Right atrium auricular region (tissue), 2 donors: ENCODE measurements around the gene TPSAB1. TPM values are rescaled to one million over a fixed set of nuclear protein-coding genes. Genes with fewer than 3 reads are reported as not detected.
"Not testable (repeated sequence)": the region's sequence is repeated elsewhere in the genome, so short reads cannot be mapped to it uniquely, and the experiment has no call there.

Source experiments
- DNase-seq: peaks from one replicate; pipeline ENCODE4 v3.0.0-alpha.2; 2019; ENCODE audit warnings: low spot score
- H3K27ac ChIP-seq, 2 donors: fragments of 200-600 bp; sonication (generic); 1 replicate in 1 of 2; 2 replicates in 1 of 2; pipeline ENCODE4 v1.5.1; 2016 to 2019
- H3K27me3 ChIP-seq, 2 donors: fragments of 200-600 bp; sonication (generic); one replicate each; pipeline versions ENCODE4 v1.5.1 to v1.6.0; 2017 to 2019
- H3K36me3 ChIP-seq: fragments of 200-600 bp; sonication (generic); one replicate; pipeline ENCODE4 v1.5.1; 2016
- H3K4me1 ChIP-seq, 2 donors: fragments of 200-600 bp; sonication (generic); one replicate each; pipeline versions ENCODE4 v1.5.1 to v1.6.0; 2017 to 2019
- H3K4me3 ChIP-seq, 2 donors: fragments of 200-600 bp; sonication (generic); 1 replicate in 1 of 2; 2 replicates in 1 of 2; pipeline ENCODE4 v1.5.1; 2017 to 2019; ENCODE audit warnings: mild to moderate bottlenecking in 1 of 2, moderate library complexity in 1 of 2
- H3K9me3 ChIP-seq, 2 donors: fragments of 200-600 bp; sonication (generic); one replicate each; pipeline ENCODE4 v1.5.1; 2019
- total RNA-seq, 2 donors: library from RNA; depleted of rRNA; stranded (reverse); fragments of >200 nt; gene quantifications; one replicate each; pipeline ENCODE4 v1.1.0, GENCODE V29; 2016
- TF ChIP-seq, protein P1 (sequence below), 2 donors: fragments of 200-600 bp; sonication (generic); IDR thresholded peaks; one replicate each; pipeline ENCODE4 v1.5.1; 2019; ENCODE audit warnings: antibody characterized with exemption in 2 of 2

TPSAB1 gene
- total RNA-seq, 2 donors from 2014 or later, result 2.6 to 8.9 TPM

- no peak overlapping the region for H3K4me3 ChIP-seq
- TF ChIP-seq, protein P1, sequence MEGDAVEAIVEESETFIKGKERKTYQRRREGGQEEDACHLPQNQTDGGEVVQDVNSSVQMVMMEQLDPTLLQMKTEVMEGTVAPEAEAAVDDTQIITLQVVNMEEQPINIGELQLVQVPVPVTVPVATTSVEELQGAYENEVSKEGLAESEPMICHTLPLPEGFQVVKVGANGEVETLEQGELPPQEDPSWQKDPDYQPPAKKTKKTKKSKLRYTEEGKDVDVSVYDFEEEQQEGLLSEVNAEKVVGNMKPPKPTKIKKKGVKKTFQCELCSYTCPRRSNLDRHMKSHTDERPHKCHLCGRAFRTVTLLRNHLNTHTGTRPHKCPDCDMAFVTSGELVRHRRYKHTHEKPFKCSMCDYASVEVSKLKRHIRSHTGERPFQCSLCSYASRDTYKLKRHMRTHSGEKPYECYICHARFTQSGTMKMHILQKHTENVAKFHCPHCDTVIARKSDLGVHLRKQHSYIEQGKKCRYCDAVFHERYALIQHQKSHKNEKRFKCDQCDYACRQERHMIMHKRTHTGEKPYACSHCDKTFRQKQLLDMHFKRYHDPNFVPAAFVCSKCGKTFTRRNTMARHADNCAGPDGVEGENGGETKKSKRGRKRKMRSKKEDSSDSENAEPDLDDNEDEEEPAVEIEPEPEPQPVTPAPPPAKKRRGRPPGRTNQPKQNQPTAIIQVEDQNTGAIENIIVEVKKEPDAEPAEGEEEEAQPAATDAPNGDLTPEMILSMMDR (IDR thresholded peaks at IDR 0.05), result no peak
- DNase-seq, result no peak
- H3K9me3 ChIP-seq, result no peaks in the 10 kb centered on the region
- no peaks in the 10 kb centered on the region for H3K36me3 ChIP-seq
- H3K4me1 ChIP-seq, result no peaks in the 10 kb centered on the region
- H3K27ac ChIP-seq, result no peak overlapping the region
- H3K27me3 ChIP-seq, result no peaks in the 10 kb centered on the region
Measured at GRCh38 chr16:1237990-1238389, 2.5 kb upstream of the TPSAB1 start.

DNA sequence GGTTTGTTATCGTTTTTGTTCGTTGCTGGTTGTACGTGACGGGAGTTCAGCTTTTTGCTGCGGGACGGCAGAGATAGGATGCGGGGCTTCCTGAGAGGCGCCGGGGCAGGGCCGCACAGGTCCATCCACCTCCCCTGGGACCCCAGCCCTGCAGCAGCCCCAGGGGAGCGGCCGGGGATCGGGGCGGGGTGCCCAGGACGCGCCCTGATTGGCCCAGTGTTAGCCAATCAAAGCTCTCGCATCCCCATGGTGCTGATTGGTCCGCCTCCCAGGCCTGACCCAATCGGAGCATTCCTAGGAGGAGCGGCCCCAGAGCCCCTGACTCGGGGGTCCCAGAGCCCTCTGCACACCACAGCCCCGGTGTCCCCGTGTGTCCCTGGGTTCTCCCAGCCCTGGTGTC lies 1.6 kb upstream of the TPSAB1 start:
- H3K9me3 ChIP-seq, result not testable (repeated sequence)

DNA sequence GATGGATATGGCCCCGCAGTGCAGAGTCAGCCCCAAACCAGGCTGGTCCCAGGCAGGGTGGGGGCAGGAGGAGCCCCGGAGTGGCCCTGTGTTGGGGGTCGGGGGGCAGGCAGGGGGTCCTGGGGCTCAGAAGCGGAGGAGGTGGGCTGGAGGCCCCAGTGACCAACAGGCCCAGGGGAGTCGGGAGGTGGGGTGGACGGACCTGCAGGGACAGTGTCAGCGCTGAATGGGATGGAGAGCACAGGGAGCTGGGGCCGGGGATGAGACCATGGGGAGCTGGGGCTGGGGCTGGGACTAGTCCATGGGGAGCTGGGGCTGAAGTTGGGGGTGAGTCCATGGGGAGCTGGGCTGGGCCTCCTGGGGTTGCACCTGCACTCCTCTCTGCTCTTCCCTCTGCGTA lies 930 bp upstream of the TPSAB1 start:
- H3K4me3 ChIP-seq, H3K4me1 ChIP-seq, H3K36me3 ChIP-seq, H3K9me3 ChIP-seq, H3K27me3 ChIP-seq, H3K27ac ChIP-seq, DNase-seq: not testable (repeated sequence)

More for the DNA sequence above, 1.6 kb upstream of the TPSAB1 start:
- not testable (repeated sequence) for H3K4me1 ChIP-seq, H3K27me3 ChIP-seq, H3K4me3 ChIP-seq, DNase-seq, H3K36me3 ChIP-seq, H3K27ac ChIP-seq

GRCh38 chr16:1241081-1241480 lies 576 bp downstream of the TPSAB1 start:
- not testable (repeated sequence) for H3K4me1 ChIP-seq, H3K27me3 ChIP-seq, H3K27ac ChIP-seq, H3K4me3 ChIP-seq, H3K9me3 ChIP-seq, DNase-seq, H3K36me3 ChIP-seq

DNA sequence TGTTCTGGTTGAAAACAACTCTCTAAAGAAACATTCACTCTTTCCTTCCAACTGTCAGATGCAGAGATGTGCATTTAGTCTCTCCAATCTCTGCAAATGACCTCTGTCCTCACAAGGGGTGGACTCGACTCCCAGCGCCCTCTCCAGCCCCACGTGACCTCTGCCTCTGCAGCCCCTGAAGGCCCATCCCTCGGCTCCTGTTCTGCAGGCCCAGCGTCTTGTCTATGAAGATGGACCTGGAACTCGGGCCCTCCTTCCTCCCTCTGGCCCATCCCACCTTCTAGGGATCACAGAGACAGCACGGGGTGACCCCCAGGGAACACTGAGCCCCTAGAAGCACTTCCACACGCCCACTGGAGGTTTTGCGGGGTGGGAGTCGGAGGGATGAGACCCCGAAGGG lies 2.9 kb downstream of the TPSAB1 start:
- H3K27me3 ChIP-seq, H3K36me3 ChIP-seq, H3K4me1 ChIP-seq, H3K9me3 ChIP-seq, H3K4me3 ChIP-seq, DNase-seq, H3K27ac ChIP-seq: not testable (repeated sequence)

DNA sequence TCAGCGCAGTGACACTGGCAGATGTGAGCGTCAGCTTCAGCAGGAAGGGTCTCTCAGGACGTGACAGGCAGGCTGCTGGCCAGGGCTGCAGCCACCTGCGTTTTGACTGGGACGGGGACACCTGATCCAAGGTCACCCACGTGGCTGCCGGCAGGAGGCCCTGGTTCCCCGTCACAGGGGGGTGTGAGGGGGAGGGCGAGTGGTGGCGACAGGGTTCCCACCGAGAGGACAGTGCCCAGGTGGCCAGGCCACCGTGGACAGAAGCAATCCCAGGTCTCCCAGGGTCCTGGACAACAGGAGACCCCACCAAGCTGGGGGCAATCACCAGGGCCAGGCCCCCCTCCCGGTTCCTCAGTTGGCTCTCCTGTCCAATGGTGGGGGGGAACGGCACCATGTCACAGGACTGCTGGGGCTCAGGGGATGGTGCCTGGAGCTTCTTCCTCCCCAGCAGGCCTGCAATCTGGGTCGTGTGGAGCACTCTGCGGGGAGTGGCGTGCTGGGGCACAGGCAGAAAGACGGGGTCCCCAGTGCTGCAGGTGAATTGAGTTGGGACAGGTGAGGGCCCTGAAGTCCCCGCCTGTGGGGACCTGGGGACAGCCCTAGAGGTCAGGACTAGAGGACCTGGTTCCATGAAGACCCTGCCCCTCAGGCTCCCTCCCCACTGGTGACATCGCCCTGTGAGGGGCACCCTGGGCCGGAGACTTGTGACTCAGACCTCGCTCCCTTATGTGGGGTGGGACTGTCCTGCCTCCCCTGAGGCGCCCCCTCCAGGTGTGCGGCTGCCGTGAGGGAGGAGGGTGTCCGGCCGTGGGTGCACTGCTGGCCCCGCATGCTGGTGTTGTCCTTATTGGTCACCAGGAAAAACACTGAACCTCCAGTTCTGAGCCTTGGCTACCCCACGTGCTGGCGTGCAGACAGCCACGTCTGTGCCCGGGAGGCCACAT lies 3.7 kb downstream of the TPSAB1 start:
- DNase-seq, H3K4me1 ChIP-seq, H3K9me3 ChIP-seq, H3K36me3 ChIP-seq, H3K27me3 ChIP-seq, H3K27ac ChIP-seq, H3K4me3 ChIP-seq: not testable (repeated sequence)

DNA sequence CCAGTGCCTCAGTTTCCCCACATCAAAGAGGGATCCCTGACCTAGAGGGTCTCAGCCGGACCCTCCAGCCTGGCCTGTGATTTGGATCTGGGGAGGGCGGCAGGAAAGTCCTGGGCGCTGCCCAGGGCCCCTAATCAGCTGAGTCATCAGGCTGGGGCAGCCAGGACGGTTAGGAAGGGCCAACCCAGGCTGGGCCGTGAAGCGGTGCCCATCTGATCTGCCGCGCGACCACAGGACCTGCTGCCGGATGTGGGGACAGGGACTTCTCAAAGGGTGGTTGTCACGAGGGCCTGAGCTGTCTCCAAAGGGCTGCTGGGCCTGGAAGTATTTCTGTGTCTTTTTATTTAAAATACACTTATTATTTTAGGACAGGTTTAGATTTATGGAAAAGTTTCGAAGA lies 4.4 kb downstream of the TPSAB1 start:
- TF ChIP-seq, protein P1 (IDR thresholded peaks at IDR 0.05), result no peak
- Histone ChIP-seq H3K27me3 (no peaks in the 10 kb centered on the region), H3K27ac (no peak overlapping the region), H3K4me1 (no peaks in the 10 kb centered on the region), H3K4me3 (no peak overlapping the region), H3K36me3 (no peaks in the 10 kb centered on the region), H3K9me3 (no peaks in the 10 kb centered on the region)
- DNase-seq, result no peak

GRCh38 chr16:1245452-1246020 lies 5.0 kb downstream of the TPSAB1 start:
- H3K9me3 ChIP-seq, result no peaks in the 10 kb centered on the region
- DNase-seq, result no peak

DNA sequence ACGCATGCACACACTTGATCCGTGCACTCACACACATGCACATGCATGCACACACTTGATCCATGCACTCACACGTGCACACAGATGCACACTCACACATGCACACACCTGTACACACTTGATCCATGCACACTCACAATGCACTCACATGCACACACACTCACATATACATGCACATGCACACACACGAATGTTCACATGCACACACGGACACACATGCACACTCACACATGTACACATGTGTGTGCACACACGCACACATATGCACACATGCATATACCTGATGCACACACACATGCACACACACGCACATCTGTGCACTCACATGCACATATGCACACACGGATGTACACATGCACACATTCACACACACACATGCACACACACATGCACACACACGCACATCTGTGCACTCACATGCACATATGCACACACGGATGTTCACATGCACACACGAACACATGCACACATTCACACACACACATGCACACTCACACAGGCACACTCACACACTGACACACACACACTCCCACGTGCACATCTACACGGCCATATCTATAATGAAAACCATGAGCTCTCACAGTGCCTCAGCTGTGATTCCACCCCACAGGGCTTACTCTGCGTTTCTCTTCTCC lies 7.5 kb downstream of the TPSAB1 start:
- not testable (repeated sequence) for DNase-seq, H3K27ac ChIP-seq, H3K36me3 ChIP-seq, H3K4me1 ChIP-seq, H3K4me3 ChIP-seq, H3K9me3 ChIP-seq, H3K27me3 ChIP-seq

More at GRCh38 chr16:1245452-1246020, 5.0 kb downstream of the TPSAB1 start:
- Histone ChIP-seq H3K4me3 (no peak overlapping the region), H3K36me3 (no peaks in the 10 kb centered on the region), H3K27ac (no peak overlapping the region), H3K27me3 (no peaks in the 10 kb centered on the region), H3K4me1 (no peaks in the 10 kb centered on the region)
- TF ChIP-seq, protein P1 (IDR thresholded peaks at IDR 0.05), result no peak

DNA sequence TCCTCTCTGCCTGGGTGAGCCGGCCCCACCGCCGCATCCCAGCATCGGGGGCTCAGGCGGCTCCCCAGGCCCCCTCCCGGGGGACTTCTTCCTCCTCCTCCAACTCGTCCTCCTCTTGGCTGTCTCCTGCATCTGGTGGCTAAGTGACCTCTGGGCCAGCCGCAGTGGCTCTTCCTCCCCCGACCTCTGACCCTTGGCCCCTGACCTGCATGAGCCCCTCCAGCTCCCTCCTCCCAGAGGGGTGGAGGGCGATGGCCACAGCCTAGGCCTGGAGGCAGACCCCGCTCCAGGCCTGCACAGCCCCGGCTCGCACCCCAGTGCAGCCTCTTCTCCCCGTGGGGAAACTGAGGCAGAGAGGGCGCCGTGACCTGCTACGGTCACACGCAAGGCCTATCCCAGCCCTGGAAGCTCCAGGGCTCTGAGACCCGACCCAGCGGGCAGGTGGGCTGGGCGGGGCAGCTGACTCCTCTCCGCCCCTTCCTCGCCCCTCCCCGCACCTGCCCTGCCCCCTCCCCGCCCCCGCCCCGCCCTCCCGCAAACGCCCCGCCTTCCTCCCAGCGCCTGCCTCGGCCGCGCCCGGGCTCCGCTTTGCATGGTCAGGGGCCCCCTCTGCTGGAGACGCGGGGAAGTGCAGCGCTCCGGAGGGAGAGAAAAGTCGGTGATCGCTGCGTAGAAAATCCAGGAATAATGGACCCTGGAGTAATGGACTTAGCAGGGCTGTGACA lies 8.7 kb downstream of the TPSAB1 start:
- H3K27me3 ChIP-seq, H3K36me3 ChIP-seq: not testable (repeated sequence)

More for the DNA sequence above, 8.7 kb downstream of the TPSAB1 start:
- not testable (repeated sequence) for H3K4me3 ChIP-seq, H3K9me3 ChIP-seq, H3K27ac ChIP-seq, H3K4me1 ChIP-seq, DNase-seq
